HepG2 (cell line): Measurements from ENCODE around the gene ATP6V0A1. TPM values are rescaled to one million over a fixed set of nuclear protein-coding genes. Genes with fewer than 3 reads are reported as not detected.

ENCODE experiments used
- GABPB1 ChIP-seq: IDR thresholded peaks from 2 replicates; pipeline ENCODE4 v1.6.1; 2016; ENCODE audit warnings: mild to moderate bottlenecking, missing genetic modification reagents, moderate library complexity, missing compliant biosample characterization
- JUNB ChIP-seq: sonication (generic); formaldehyde crosslinking; IDR thresholded peaks from 2 replicates; pipeline ENCODE4 v1.8.0; 2022; ENCODE audit warnings: missing genetic modification reagents, mild to moderate bottlenecking, borderline replicate concordance
- KDM5A ChIP-seq: fragments of 200-600 bp; sonication (generic); IDR thresholded peaks from 2 replicates; pipeline ENCODE4 v1.7.0; 2018; ENCODE audit warnings: antibody characterized with exemption, mild to moderate bottlenecking, low read length, borderline replicate concordance
- KLF12 ChIP-seq: sonication (generic); formaldehyde crosslinking; IDR thresholded peaks from 2 replicates; pipeline ENCODE4 v1.4.0; 2020; ENCODE audit warnings: missing genetic modification reagents, borderline replicate concordance
- MXI1 ChIP-seq: IDR thresholded peaks from 3 replicates; pipeline ENCODE4 v1.6.1; 2012; ENCODE audit warnings: low read depth, low read length, inconsistent platforms, borderline replicate concordance
- NFKBIZ ChIP-seq: IDR thresholded peaks from 2 replicates; pipeline ENCODE4 v1.6.1; 2018; ENCODE audit warnings: missing genetic modification reagents, missing compliant biosample characterization
- NR2C2 ChIP-seq: sonication (generic); formaldehyde crosslinking; IDR thresholded peaks from 2 replicates; pipeline ENCODE4 v1.4.0; 2020; ENCODE audit warnings: missing genetic modification reagents, mild to moderate bottlenecking, moderate library complexity, borderline replicate concordance
- RBFOX2 ChIP-seq: fragments of 200-400 bp; formaldehyde crosslinking; IDR thresholded peaks from 2 replicates; pipeline ENCODE4 v1.6.1; 2017; ENCODE audit warnings: low read depth, mild to moderate bottlenecking, low read length
- RBM22 ChIP-seq: fragments of 200-400 bp; formaldehyde crosslinking; optimal IDR thresholded peaks from 2 replicates; pipeline ENCODE3; 2017; ENCODE audit warnings: mild to moderate bottlenecking, low read length, moderate library complexity
- RELA ChIP-seq: sonication (generic); formaldehyde crosslinking; IDR thresholded peaks from 2 replicates; pipeline ENCODE4 v1.4.0; 2020; ENCODE audit warnings: missing genetic modification reagents
- SMYD3 ChIP-seq: sonication (generic); formaldehyde crosslinking; IDR thresholded peaks from 2 replicates; pipeline ENCODE4 v1.8.1; 2023; ENCODE audit warnings: mild to moderate bottlenecking, missing genetic modification reagents
- ZFP90 ChIP-seq: sonication (generic); formaldehyde crosslinking; IDR thresholded peaks from 2 replicates; pipeline ENCODE4 v1.8.0; 2022; ENCODE audit warnings: missing genetic modification reagents, mild to moderate bottlenecking, inconsistent platforms, borderline replicate concordance
- ZKSCAN1 ChIP-seq: fragments of 150-350 bp; IDR thresholded peaks from 2 replicates; pipeline ENCODE4 v1.6.1; 2014; ENCODE audit warnings: low read length
- ZMYM3 ChIP-seq: sonication (generic); formaldehyde crosslinking; IDR thresholded peaks from 2 replicates; pipeline ENCODE4 v1.5.1; 2020; ENCODE audit warnings: mild to moderate bottlenecking, missing genetic modification reagents
- ZMYM4 ChIP-seq: sonication (generic); formaldehyde crosslinking; IDR thresholded peaks from 2 replicates; pipeline ENCODE4 v1.8.1; 2023; ENCODE audit warnings: mild to moderate bottlenecking, missing genetic modification reagents
- ZNF230 ChIP-seq: sonication (generic); formaldehyde crosslinking; IDR thresholded peaks from 2 replicates; pipeline ENCODE4 v1.4.0; 2020; ENCODE audit warnings: mild to moderate bottlenecking, missing genetic modification reagents
- ZNF510 ChIP-seq: sonication (generic); formaldehyde crosslinking; IDR thresholded peaks from 2 replicates; pipeline ENCODE4 v1.4.0; 2020; ENCODE audit warnings: low read depth, mild to moderate bottlenecking, missing genetic modification reagents
- polyA plus RNA-seq, 8 experiments: library from polyadenylated mRNA; depleted of rRNA in 3 of 8; stranded (reverse) in 7 of 8; unstranded in 1 of 8; fragments of >200 nt; fragmentation: Illumina TruSeq in 4 of 8; extraction: Trizol in 4 of 8; gene quantifications; 2 replicates each; pipeline versions ENCODE4 v1.2.1 to v1.2.3, GENCODE V29; 2011 to 2016; ENCODE audit warnings: low read depth in 4 of 8, missing spikeins in 1 of 8, mixed read lengths in 1 of 8; ENCODE audit not compliant: insufficient read depth in 1 of 8
- total RNA-seq, 5 experiments: library from RNA; depleted of rRNA; stranded (reverse); fragments of >200 nt; fragmentation: Illumina TruSeq; extraction: Trizol; gene quantifications; 2 replicates each; pipeline ENCODE4 v1.2.3, GENCODE V29; 2016; ENCODE audit warnings: low read depth in 1 of 5
- TF ChIP-seq, protein P1 (sequence below): sonication (generic); formaldehyde crosslinking; IDR thresholded peaks from 2 replicates; pipeline ENCODE4 v1.8.0; 2022; ENCODE audit warnings: mild to moderate bottlenecking, missing genetic modification reagents, borderline replicate concordance
- TF ChIP-seq, protein P2 (sequence below): sonication (generic); formaldehyde crosslinking; conservative IDR thresholded peaks from 2 replicates; pipeline ENCODE4 v1.5.0; 2020; ENCODE audit warnings: missing genetic modification reagents
- TF ChIP-seq, protein P3 (sequence below): sonication (generic); formaldehyde crosslinking; IDR thresholded peaks from 2 replicates; pipeline ENCODE4 v1.5.1; 2020; ENCODE audit warnings: mild to moderate bottlenecking, missing genetic modification reagents, moderate library complexity
- TF ChIP-seq, protein P4 (sequence below): sonication (generic); formaldehyde crosslinking; IDR thresholded peaks from 2 replicates; pipeline ENCODE4 v1.5.0; 2020; ENCODE audit warnings: mild to moderate bottlenecking, missing genetic modification reagents

The ATP6V0A1 gene
- total and polyA plus RNA-seq, 2 of the 13 experiments (the other 11 are each of a cell fraction or from before 2014, with no cell fraction given), result 27.9 to 54.1 TPM

DNA sequence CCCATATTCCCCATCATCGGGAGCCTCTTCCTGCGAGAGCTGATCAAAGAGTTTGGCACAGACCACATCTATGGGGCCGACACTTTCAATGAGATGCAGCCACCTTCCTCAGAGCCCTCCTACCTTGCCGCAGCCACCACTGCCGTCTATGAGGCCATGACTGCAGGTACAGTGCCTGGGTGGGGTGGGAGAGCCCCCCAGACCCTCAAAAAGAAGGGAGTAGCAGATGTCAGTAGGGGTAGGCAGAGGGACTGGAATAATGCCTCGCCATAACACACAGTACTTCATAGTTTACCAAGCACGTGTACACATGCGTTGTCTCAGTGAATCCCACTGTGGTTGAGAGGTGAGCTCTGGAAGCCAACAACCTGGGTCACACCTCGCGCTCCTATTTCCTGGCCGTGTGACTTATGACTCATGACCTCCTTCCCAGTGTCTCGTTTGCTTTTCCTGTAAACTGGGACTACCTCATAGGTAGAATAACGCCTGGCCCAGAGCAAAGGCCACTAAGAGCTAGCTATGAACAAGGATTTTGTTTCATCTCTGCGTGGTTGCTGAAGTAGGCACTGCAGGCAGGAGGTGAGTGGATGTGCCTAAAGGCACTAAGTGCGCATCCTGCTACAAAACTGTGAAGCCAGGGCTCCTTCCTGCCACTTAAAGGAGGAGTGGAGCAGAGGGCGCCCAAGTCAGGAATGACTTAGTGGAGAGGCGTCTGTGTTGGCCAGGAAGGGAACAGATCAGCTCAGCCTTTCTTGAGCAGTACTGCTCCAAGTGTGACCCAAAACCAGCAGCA lies 82.6 kb downstream of the ATP6V0A1 start (continued):
- TF ChIP-seq, protein P1, sequence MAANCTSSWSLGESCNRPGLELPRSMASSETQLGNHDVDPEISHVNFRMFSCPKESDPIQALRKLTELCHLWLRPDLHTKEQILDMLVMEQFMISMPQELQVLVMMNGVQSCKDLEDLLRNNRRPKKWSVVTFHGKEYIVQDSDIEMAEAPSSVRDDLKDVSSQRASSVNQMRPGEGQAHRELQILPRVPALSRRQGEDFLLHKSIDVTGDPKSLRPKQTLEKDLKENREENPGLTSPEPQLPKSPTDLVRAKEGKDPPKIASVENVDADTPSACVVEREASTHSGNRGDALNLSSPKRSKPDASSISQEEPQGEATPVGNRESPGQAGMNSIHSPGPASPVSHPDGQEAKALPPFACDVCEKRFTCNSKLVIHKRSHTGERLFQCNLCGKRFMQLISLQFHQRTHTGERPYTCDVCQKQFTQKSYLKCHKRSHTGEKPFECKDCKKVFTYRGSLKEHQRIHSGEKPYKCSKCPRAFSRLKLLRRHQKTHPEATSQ (CRISPR knock-in tag), result no peak
- TF ChIP-seq ZFP90, result no peak; the same call in 1 of the 2 replicates
- peak; percentile 67; the same call in 1 of the 2 replicates for TF ChIP-seq GABPB1 (CRISPR knock-in tag)
- peak; percentile 46; the same call in 1 of the 2 replicates for TF ChIP-seq RBFOX2
- TF ChIP-seq ZMYM4 (CRISPR knock-in tag), result peak; percentile 42
- TF ChIP-seq ZMYM3 (CRISPR knock-in tag), result peak; percentile 73; the same call in 1 of the 2 replicates
- peak; percentile 79 for TF ChIP-seq NR2C2 (CRISPR knock-in tag)
- TF ChIP-seq SMYD3 (CRISPR knock-in tag), result 0 out of 2 replicates have a peak, but pooled peaks have one; percentile 19
- TF ChIP-seq, protein P2, sequence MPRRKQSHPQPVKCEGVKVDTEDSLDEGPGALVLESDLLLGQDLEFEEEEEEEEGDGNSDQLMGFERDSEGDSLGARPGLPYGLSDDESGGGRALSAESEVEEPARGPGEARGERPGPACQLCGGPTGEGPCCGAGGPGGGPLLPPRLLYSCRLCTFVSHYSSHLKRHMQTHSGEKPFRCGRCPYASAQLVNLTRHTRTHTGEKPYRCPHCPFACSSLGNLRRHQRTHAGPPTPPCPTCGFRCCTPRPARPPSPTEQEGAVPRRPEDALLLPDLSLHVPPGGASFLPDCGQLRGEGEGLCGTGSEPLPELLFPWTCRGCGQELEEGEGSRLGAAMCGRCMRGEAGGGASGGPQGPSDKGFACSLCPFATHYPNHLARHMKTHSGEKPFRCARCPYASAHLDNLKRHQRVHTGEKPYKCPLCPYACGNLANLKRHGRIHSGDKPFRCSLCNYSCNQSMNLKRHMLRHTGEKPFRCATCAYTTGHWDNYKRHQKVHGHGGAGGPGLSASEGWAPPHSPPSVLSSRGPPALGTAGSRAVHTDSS (CRISPR knock-in tag), result no peak
- peak; percentile 84; the same call in 1 of the 3 replicates for TF ChIP-seq MXI1
- TF ChIP-seq, protein P3, sequence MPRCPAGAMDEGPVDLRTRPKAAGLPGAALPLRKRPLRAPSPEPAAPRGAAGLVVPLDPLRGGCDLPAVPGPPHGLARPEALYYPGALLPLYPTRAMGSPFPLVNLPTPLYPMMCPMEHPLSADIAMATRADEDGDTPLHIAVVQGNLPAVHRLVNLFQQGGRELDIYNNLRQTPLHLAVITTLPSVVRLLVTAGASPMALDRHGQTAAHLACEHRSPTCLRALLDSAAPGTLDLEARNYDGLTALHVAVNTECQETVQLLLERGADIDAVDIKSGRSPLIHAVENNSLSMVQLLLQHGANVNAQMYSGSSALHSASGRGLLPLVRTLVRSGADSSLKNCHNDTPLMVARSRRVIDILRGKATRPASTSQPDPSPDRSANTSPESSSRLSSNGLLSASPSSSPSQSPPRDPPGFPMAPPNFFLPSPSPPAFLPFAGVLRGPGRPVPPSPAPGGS (CRISPR knock-in tag), result peak; percentile 72
- TF ChIP-seq ZKSCAN1, result 0 out of 2 replicates have a peak, but pooled peaks have one; percentile 38
- no peak for TF ChIP-seq RELA (CRISPR knock-in tag)
- no peak for TF ChIP-seq KLF12
- TF ChIP-seq KDM5A, result no peak
- peak; percentile 27; the same call in 1 of the 2 replicates for TF ChIP-seq ZNF230 (CRISPR knock-in tag)
- TF ChIP-seq RBM22, result peak; percentile 57
- peak; percentile 94; the same call in 1 of the 2 replicates for TF ChIP-seq JUNB
- TF ChIP-seq ZNF510 (CRISPR knock-in tag), result peak; percentile 92; the same call in 1 of the 2 replicates
- TF ChIP-seq, protein P4, sequence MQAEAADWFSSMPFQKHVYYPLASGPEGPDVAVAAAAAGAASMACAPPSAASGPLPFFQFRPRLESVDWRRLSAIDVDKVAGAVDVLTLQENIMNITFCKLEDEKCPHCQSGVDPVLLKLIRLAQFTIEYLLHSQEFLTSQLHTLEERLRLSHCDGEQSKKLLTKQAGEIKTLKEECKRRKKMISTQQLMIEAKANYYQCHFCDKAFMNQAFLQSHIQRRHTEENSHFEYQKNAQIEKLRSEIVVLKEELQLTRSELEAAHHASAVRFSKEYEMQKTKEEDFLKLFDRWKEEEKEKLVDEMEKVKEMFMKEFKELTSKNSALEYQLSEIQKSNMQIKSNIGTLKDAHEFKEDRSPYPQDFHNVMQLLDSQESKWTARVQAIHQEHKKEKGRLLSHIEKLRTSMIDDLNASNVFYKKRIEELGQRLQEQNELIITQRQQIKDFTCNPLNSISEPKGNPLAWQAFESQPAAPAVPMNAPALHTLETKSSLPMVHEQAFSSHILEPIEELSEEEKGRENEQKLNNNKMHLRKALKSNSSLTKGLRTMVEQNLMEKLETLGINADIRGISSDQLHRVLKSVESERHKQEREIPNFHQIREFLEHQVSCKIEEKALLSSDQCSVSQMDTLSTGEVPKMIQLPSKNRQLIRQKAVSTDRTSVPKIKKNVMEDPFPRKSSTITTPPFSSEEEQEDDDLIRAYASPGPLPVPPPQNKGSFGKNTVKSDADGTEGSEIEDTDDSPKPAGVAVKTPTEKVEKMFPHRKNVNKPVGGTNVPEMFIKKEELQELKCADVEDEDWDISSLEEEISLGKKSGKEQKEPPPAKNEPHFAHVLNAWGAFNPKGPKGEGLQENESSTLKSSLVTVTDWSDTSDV (CRISPR knock-in tag), result peak; percentile 83; the same call in 1 of the 2 replicates
- no peak for TF ChIP-seq NFKBIZ
